Naive B cell (primary cell): ENCODE data around the gene ENPP3. TPM values are rescaled to one million over a fixed set of nuclear protein-coding genes. Genes with fewer than 3 reads are reported as not detected.
A peak's percentile ranks its signal among the peaks of the same experiment; 100 is the strongest.

Source experiments
- ATAC-seq, 2 donors: fragments of 150-1000 bp; cut with Tn5 transposase; 2 replicates each; pipeline ENCODE4 v1.10.0; 2021; ENCODE audit warnings: low read depth in 2 of 2, mild to moderate bottlenecking in 2 of 2, moderate library complexity in 2 of 2
- DNase-seq: peaks from one replicate; pipeline ENCODE4 v3.0.0; 2022
- H3K27ac Mint-ChIP-seq, 6 donors: one replicate each; pipeline ENCODE4 v1.8.0; 2020 to 2022; ENCODE audit warnings: mild to moderate bottlenecking in 6 of 6, mixed read lengths in 6 of 6, moderate library complexity in 5 of 6, inconsistent platforms in 2 of 6
- H3K27me3 Mint-ChIP-seq, 3 donors: one replicate each; pipeline ENCODE4 v1.8.0; 2021 to 2022; ENCODE audit warnings: mixed read lengths in 3 of 3, mild to moderate bottlenecking in 1 of 3
- H3K36me3 Mint-ChIP-seq, 2 donors: one replicate each; pipeline ENCODE4 v1.8.0; 2020 to 2022; ENCODE audit warnings: mixed read lengths in 2 of 2, inconsistent platforms in 1 of 2, mild to moderate bottlenecking in 1 of 2
- H3K4me1 Mint-ChIP-seq, 3 donors: one replicate each; pipeline ENCODE4 v1.8.0; 2020 to 2022; ENCODE audit warnings: mixed read lengths in 3 of 3, inconsistent platforms in 1 of 3, mild to moderate bottlenecking in 1 of 3, moderate library complexity in 1 of 3
- H3K4me3 Mint-ChIP-seq, 8 donors: one replicate each; pipeline ENCODE4 v1.8.0; 2020 to 2022; ENCODE audit warnings: mild to moderate bottlenecking in 8 of 8, mixed read lengths in 8 of 8, moderate library complexity in 8 of 8, inconsistent platforms in 2 of 8
- H3K9me3 Mint-ChIP-seq, 7 donors: one replicate each; pipeline ENCODE4 v1.8.0; 2020 to 2022; ENCODE audit warnings: mixed read lengths in 7 of 7, mild to moderate bottlenecking in 5 of 7, inconsistent platforms in 2 of 7, moderate library complexity in 1 of 7
- polyA plus RNA-seq, 6 donors: library from polyadenylated mRNA; unstranded; fragments of 300-500 nt; fragmentation: Illumina TruSeq; gene quantifications; one replicate each; pipeline ENCODE4 v1.2.3, GENCODE V29; 2021; ENCODE audit warnings: low read depth in 6 of 6

ENPP3 gene
- polyA plus RNA-seq, 6 donors from 2014 or later = 0.18 to 0.73 (median 0.55) TPM; not detected in 3

GRCh38 chr6:131756039-131756438 lies 118.9 kb downstream of the ENPP3 start:
- H3K9me3 Mint-ChIP-seq = no peaks in the 10 kb centered on the region
- H3K4me1 Mint-ChIP-seq = peaks cover 0 to 3% (median 0%) of the 10 kb centered on the region in 3 donors
- peaks cover 14 to 38% (median 36%) of the 10 kb centered on the region in 3 donors for H3K27me3 Mint-ChIP-seq
- DNase-seq (no peak), ATAC-seq (no peak)
- no peak overlapping the region for H3K4me3 Mint-ChIP-seq
- H3K36me3 Mint-ChIP-seq = no peaks in the 10 kb centered on the region
- H3K27ac Mint-ChIP-seq = no peak overlapping the region

DNA sequence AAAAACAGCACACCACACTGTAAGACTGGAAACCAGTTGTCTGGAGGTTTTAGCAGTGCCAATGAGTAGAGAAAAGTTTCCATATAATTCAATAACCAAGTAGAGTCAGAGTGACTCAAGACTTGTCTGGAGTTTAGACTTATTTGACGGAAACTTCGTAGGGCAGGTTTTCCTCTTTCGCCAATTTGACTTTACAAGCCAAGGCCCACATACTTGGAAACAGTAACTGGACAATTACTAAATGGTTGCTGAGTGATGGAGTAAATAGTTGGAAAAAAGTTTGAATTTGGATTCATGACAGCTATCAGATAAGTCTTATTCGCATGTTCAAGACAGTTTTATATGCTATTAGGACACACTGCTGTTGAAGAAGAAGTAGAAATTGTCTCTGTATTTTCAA lies 121.8 kb downstream of the ENPP3 start:
- DNase-seq = no peak
- H3K27me3 Mint-ChIP-seq = peaks cover 14 to 40% (median 37%) of the 10 kb centered on the region in 3 donors
- no peaks in the 10 kb centered on the region for H3K9me3 Mint-ChIP-seq
- peaks cover 0 to 3% (median 0%) of the 10 kb centered on the region in 3 donors for H3K4me1 Mint-ChIP-seq
- no peaks in the 10 kb centered on the region for H3K36me3 Mint-ChIP-seq
- no peak for ATAC-seq
- no peak overlapping the region for H3K4me3 Mint-ChIP-seq
- no peak overlapping the region for H3K27ac Mint-ChIP-seq

DNA sequence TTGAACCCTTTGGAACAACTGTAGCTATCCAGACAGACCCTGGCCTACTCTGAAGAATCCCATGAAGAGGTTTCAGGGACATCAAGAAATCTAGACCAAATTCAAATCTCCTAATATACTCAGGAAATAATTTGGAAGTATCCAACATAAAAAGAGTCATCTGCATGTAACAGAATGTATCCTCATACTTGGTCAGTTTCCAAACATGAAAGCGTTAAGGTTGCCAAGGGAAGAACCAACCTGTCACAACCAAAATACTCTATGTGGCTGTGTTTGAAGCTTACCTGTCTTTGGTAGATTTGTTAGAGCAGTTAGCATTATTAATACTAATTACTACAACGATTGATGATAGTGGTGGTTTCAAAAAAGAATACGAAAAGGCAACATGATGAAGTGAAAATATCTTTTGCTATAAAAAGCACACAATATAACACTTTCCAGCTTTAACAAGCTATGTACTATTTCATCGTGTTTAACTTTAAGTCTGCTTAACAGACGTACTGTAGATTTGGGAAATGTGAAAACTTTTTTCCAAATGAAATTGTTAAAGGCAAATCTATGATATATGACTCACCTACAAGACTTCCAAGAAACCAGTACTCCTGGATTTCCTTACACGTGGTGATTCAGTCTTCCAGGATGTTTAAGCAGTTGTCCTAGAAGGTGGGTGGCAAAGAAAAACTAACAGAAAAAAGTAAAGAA lies 124.1 kb downstream of the ENPP3 start:
- no peaks in the 10 kb centered on the region for H3K4me1 Mint-ChIP-seq
- no peak overlapping the region for H3K4me3 Mint-ChIP-seq
- H3K27ac Mint-ChIP-seq = no peak overlapping the region
- no peak for ATAC-seq
- no peak for DNase-seq
- no peaks in the 10 kb centered on the region for H3K9me3 Mint-ChIP-seq
- no peaks in the 10 kb centered on the region for H3K36me3 Mint-ChIP-seq
- H3K27me3 Mint-ChIP-seq = peaks cover 14 to 32% (median 19%) of the 10 kb centered on the region in 3 donors

DNA sequence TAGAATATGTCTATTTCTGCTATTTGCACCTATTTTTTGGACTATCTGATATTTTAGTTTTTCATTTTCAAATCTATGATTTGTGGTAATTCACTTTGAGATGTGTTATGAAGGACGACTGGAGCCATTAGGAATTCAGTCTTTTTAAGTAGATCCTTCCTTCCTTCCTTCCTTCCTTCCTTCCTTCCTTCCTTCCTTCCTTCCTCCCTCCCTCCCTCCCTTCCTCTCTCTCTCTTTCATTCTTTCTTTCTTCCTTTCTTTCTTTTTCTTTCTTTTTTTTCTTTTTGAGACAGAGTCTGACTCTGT lies 124.6 kb downstream of the ENPP3 start:
- H3K4me1 Mint-ChIP-seq = no peaks in the 10 kb centered on the region
- no peak for DNase-seq
- no peak for ATAC-seq
- H3K27me3 Mint-ChIP-seq = peaks cover 13 to 31% (median 14%) of the 10 kb centered on the region in 3 donors
- no peak overlapping the region for H3K27ac Mint-ChIP-seq
- H3K4me3 Mint-ChIP-seq = no peak overlapping the region
- no peaks in the 10 kb centered on the region for H3K9me3 Mint-ChIP-seq
- H3K36me3 Mint-ChIP-seq = no peaks in the 10 kb centered on the region

DNA sequence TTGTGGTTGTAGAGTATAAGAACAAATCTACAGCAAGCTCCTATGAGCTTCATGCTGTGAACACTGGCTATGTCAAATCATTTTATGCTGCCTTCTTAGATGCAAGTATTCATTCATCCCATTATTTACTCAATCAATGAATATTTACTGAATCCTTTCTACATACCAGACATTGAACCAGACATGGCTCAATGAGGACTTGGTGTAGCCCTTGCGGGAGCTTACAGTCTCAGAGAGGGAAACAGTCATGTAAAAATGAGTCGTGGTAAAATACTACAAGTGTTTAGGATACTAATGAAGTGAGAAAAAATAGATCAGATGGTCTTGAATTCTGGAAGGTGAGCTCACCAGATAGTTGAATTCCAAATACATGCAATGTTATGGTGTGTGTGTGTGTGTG lies 125.9 kb downstream of the ENPP3 start:
- Mint-ChIP-seq H3K4me3 (no peak overlapping the region), H3K36me3 (no peaks in the 10 kb centered on the region), H3K27me3 (peaks cover 13 to 24% (median 14%) of the 10 kb centered on the region in 3 donors), H3K4me1 (no peaks in the 10 kb centered on the region), H3K27ac (peak overlapping the region in 1 of 6 donors; percentile 40), H3K9me3 (no peaks in the 10 kb centered on the region)
- DNase-seq (no peak), ATAC-seq (no peak)

- peaks cover 0 to 2% (median 0%) of the 10 kb centered on the region in 7 donors for H3K9me3 Mint-ChIP-seq
- H3K36me3 Mint-ChIP-seq = no peaks in the 10 kb centered on the region
- H3K4me3 Mint-ChIP-seq = no peak overlapping the region
- peaks cover 18 to 22% (median 21%) of the 10 kb centered on the region in 3 donors for H3K27me3 Mint-ChIP-seq
- H3K27ac Mint-ChIP-seq = no peak overlapping the region
- DNase-seq (no peak), ATAC-seq (no peak)
- peaks cover 0 to 2% (median 0%) of the 10 kb centered on the region in 3 donors for H3K4me1 Mint-ChIP-seq
These were observed 126.6 kb downstream of the ENPP3 start for GRCh38 chr6:131763749-131764148.

DNA sequence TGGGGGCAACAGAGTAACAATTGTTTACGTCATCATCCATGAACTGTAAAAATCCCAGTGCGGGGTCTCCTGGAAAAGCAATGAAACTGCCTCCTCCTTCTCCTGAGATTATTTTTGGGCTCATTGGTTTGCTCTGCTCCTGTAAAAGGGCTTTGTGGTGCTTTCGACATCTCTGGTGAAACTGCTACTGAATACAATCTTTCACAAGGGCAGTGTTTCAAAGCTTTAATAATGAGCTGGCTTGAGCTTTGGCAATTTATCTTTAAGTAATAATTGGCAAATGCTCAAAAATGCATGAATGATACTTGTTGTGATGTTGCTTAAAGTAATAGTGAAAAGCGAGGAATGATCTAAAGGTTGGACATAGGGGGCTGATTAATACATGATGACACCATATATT lies 127.2 kb downstream of the ENPP3 start:
- Mint-ChIP-seq H3K27me3 (peaks cover 20 to 23% (median 22%) of the 10 kb centered on the region in 3 donors), H3K27ac (no peak overlapping the region), H3K36me3 (no peaks in the 10 kb centered on the region), H3K4me1 (peaks cover 0 to 7% (median 0%) of the 10 kb centered on the region in 3 donors), H3K9me3 (peaks cover 0 to 2% (median 0%) of the 10 kb centered on the region in 7 donors), H3K4me3 (no peak overlapping the region)
- DNase-seq (no peak), ATAC-seq (no peak)

DNA sequence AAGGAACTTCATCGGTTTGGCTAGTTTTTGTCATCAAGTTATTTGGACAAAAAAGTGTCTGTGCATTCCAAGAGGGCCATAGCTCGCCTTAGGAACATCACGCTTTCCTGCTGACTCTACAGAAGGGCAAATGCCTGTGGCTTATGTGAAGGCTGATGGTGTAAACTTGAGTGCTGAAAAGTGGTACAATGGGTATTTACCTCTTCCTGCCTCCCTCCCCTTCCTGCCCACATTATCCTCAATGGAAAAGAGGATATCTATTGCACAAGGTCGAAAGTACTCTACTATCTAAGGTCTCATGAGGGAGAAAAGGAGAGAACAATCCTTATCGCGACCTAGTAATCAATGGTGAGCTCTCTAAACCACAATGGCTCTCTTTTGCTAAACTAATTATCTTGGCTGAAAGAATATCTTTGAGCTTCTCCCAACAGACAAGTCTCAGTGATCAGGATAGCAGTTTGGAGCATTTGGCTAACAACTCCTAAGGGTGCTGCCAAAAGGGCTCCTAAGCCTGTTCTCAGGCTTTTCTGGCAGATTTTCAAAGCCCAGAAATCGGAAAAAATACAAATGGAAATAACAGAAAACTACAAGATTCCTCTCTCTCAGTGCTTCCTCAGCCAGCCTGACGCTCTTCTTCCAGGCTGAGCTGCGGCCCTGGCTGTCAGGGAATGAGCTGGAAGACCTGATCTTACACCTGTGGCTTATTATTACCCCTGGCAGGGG lies 128.1 kb downstream of the ENPP3 start:
- Mint-ChIP-seq H3K36me3 (no peaks in the 10 kb centered on the region), H3K9me3 (peaks cover 0 to 2% (median 0%) of the 10 kb centered on the region in 7 donors), H3K4me3 (no peak overlapping the region), H3K27ac (no peak overlapping the region), H3K27me3 (peaks cover 17 to 23% (median 20%) of the 10 kb centered on the region in 3 donors), H3K4me1 (peaks cover 0 to 7% (median 0%) of the 10 kb centered on the region in 3 donors)
- no peak for DNase-seq
- ATAC-seq = no peak

DNA sequence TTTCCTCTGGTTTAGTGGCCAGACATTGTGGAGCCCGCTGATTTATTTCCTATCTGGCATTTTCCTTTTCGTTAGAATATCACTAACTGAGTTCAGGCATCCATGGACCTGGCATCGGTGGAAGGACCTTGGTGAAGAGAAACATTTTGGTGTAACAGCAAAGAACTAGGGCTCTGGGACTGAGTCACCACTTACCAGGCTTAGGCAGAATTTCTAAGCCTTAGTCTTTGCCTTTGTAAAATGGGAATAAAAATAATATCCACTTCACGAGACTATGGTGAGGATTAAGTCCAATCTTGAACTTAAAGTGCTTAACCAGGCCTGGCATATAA lies 128.7 kb downstream of the ENPP3 start:
- Mint-ChIP-seq H3K36me3 (no peaks in the 10 kb centered on the region), H3K27ac (no peak overlapping the region), H3K4me3 (no peak overlapping the region), H3K9me3 (peaks cover 0 to 2% (median 0%) of the 10 kb centered on the region in 7 donors), H3K4me1 (peaks cover 0 to 7% (median 0%) of the 10 kb centered on the region in 3 donors), H3K27me3 (peaks cover 19 to 29% (median 24%) of the 10 kb centered on the region in 3 donors)
- no peak for DNase-seq
- no peak for ATAC-seq

DNA sequence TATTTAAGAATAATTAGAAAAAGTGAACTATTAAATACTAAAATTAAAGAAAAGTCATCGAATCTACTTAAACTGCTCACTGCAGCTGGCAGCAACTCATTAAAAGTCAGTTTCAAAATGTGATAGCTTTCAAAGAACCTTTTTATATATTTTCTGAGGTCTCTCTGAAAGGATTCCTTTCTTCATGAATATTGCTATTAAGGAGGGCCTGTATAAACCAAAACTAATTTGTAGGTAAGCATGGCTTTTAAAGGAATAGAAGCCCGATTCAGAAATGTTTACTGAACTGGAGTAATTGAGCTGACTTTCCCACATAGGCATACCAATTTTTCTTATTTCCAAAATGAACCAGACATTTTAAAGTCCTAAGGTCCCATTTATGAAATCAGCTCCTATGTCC lies 129.5 kb downstream of the ENPP3 start:
- Mint-ChIP-seq H3K9me3 (peaks cover 0 to 2% (median 0%) of the 10 kb centered on the region in 7 donors), H3K4me3 (no peak overlapping the region), H3K4me1 (peaks cover 0 to 7% (median 0%) of the 10 kb centered on the region in 3 donors), H3K27me3 (peaks cover 24 to 35% (median 28%) of the 10 kb centered on the region in 3 donors), H3K27ac (no peak overlapping the region), H3K36me3 (no peaks in the 10 kb centered on the region)
- no peak for ATAC-seq
- no peak for DNase-seq

DNA sequence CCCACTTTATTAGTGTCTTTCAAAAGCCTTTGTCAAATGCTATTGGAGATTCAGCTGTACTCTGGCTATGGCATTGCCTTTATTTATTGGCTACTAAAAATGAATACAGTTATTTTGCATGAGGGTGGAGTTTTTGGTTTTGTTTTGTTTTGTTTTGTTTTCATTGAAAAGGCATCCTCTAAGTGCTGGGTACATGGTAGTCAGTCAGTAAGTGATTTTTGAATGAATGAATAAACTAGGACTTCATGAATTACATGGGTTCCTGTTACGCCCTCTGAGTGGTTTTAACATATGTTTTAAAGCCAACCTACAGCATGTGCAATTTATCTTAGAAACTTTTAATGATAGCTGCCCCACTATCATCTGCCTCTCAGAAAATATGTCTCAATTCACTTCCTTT lies 131.9 kb downstream of the ENPP3 start:
- no peak overlapping the region for H3K27ac Mint-ChIP-seq
- no peak overlapping the region for H3K4me3 Mint-ChIP-seq
- ATAC-seq (no peak), DNase-seq (no peak)
- H3K27me3 Mint-ChIP-seq = peaks cover 28 to 33% (median 30%) of the 10 kb centered on the region in 3 donors
- peaks cover 0 to 2% (median 0%) of the 10 kb centered on the region in 7 donors for H3K9me3 Mint-ChIP-seq
- H3K4me1 Mint-ChIP-seq = peaks cover 0 to 7% (median 0%) of the 10 kb centered on the region in 3 donors
- H3K36me3 Mint-ChIP-seq = no peaks in the 10 kb centered on the region

- no peaks in the 10 kb centered on the region for H3K36me3 Mint-ChIP-seq
- peaks cover 0 to 2% (median 0%) of the 10 kb centered on the region in 7 donors for H3K9me3 Mint-ChIP-seq
- peaks cover 0 to 7% (median 0%) of the 10 kb centered on the region in 3 donors for H3K4me1 Mint-ChIP-seq
- no peak overlapping the region for H3K27ac Mint-ChIP-seq
- H3K4me3 Mint-ChIP-seq = no peak overlapping the region
- no peak for DNase-seq
- ATAC-seq = no peak
- H3K27me3 Mint-ChIP-seq = peaks cover 28 to 33% (median 31%) of the 10 kb centered on the region in 3 donors
These were observed 132.5 kb downstream of the ENPP3 start for GRCh38 chr6:131769385-131770141.

GRCh38 chr6:131770776-131771175 lies 133.7 kb downstream of the ENPP3 start:
- peaks cover 0 to 2% (median 0%) of the 10 kb centered on the region in 7 donors for H3K9me3 Mint-ChIP-seq
- H3K36me3 Mint-ChIP-seq = no peaks in the 10 kb centered on the region
- H3K4me1 Mint-ChIP-seq = peaks cover 0 to 7% (median 0%) of the 10 kb centered on the region in 3 donors
- no peak for DNase-seq
- H3K4me3 Mint-ChIP-seq = no peak overlapping the region
- peaks cover 25 to 33% (median 33%) of the 10 kb centered on the region in 3 donors for H3K27me3 Mint-ChIP-seq
- no peak for ATAC-seq
- peak overlapping the region in 1 of 6 donors; percentile 28 for H3K27ac Mint-ChIP-seq
